HEK293T (cell line): ENCODE data around the gene CA10.

Experiments
- CTCF ChIA-PET: fragments of 350-600 bp; formaldehyde crosslinking; extraction: SDS; loops from one replicate; lab custom pipeline; 2021; ENCODE audit warnings: antibody characterized with exemption, inconsistent platforms; lab: Yijun Ruan, JAX
- POLR2A ChIA-PET: fragments of 350-600 bp; formaldehyde crosslinking; extraction: SDS; loops from one replicate; lab custom pipeline; 2020; ENCODE audit warnings: antibody characterized with exemption, inconsistent platforms; lab: Yijun Ruan, JAX
- DNase-seq: peaks from one replicate; pipeline ENCODE4 v3.0.0; 2012; ENCODE audit warnings: mixed read lengths; ENCODE audit errors: extremely low spot score
- ARNT ChIP-seq: fragments of 450-650 bp; IDR thresholded peaks from 2 replicates; pipeline ENCODE4 v1.6.1; 2017; ENCODE audit warnings: mild to moderate bottlenecking
- BHLHE40 ChIP-seq: fragments of 450-650 bp; IDR thresholded peaks from 2 replicates; pipeline ENCODE4 v1.6.1; 2016; ENCODE audit warnings: mild to moderate bottlenecking, moderate library complexity, borderline replicate concordance
- CTBP1 ChIP-seq: fragments of 450-650 bp; IDR thresholded peaks from 2 replicates; pipeline ENCODE4 v1.6.1; 2016; ENCODE audit warnings: borderline replicate concordance
- ELF4 ChIP-seq: fragments of 450-650 bp; IDR thresholded peaks from 2 replicates; pipeline ENCODE4 v1.6.1; 2017; ENCODE audit warnings: antibody characterized with exemption
- FOXA1 ChIP-seq: fragments of 450-650 bp; IDR thresholded peaks from 2 replicates; pipeline ENCODE4 v1.6.1; 2016; ENCODE audit warnings: mild to moderate bottlenecking
- FOXK2 ChIP-seq: fragments of 450-650 bp; IDR thresholded peaks from 2 replicates; pipeline ENCODE4 v1.6.1; 2016; ENCODE audit warnings: mild to moderate bottlenecking
- FOXM1 ChIP-seq: fragments of 450-650 bp; IDR thresholded peaks from 2 replicates; pipeline ENCODE4 v1.6.1; 2017; ENCODE audit warnings: mild to moderate bottlenecking, borderline replicate concordance
- HDGF ChIP-seq: fragments of 450-650 bp; IDR thresholded peaks from 2 replicates; pipeline ENCODE4 v1.6.1; 2017; ENCODE audit warnings: antibody characterized with exemption, borderline replicate concordance
- L3MBTL2 ChIP-seq: fragments of 450-650 bp; conservative IDR thresholded peaks from 2 replicates; pipeline ENCODE4 v1.6.1; 2016; ENCODE audit warnings: mild to moderate bottlenecking
- LEF1 ChIP-seq: fragments of 450-650 bp; IDR thresholded peaks from 2 replicates; pipeline ENCODE4 v1.6.1; 2017; ENCODE audit warnings: mild to moderate bottlenecking, borderline replicate concordance
- NFRKB ChIP-seq: fragments of 450-650 bp; IDR thresholded peaks from 2 replicates; pipeline ENCODE4 v1.6.1; 2016; ENCODE audit warnings: mild to moderate bottlenecking, moderate library complexity
- PKNOX1 ChIP-seq: fragments of 450-650 bp; IDR thresholded peaks from 2 replicates; pipeline ENCODE4 v1.6.1; 2016
- SP1 ChIP-seq: fragments of 450-650 bp; IDR thresholded peaks from 2 replicates; pipeline ENCODE4 v1.6.1; 2017
- SUZ12 ChIP-seq: fragments of 450-650 bp; IDR thresholded peaks from 2 replicates; pipeline ENCODE4 v1.6.1; 2016; ENCODE audit warnings: mild to moderate bottlenecking
- TARDBP ChIP-seq: fragments of 450-650 bp; IDR thresholded peaks from 2 replicates; pipeline ENCODE4 v1.6.1; 2016
- ZNF384 ChIP-seq: fragments of 450-650 bp; IDR thresholded peaks from 2 replicates; pipeline ENCODE4 v1.6.1; 2016

Gene CA10

DNA sequence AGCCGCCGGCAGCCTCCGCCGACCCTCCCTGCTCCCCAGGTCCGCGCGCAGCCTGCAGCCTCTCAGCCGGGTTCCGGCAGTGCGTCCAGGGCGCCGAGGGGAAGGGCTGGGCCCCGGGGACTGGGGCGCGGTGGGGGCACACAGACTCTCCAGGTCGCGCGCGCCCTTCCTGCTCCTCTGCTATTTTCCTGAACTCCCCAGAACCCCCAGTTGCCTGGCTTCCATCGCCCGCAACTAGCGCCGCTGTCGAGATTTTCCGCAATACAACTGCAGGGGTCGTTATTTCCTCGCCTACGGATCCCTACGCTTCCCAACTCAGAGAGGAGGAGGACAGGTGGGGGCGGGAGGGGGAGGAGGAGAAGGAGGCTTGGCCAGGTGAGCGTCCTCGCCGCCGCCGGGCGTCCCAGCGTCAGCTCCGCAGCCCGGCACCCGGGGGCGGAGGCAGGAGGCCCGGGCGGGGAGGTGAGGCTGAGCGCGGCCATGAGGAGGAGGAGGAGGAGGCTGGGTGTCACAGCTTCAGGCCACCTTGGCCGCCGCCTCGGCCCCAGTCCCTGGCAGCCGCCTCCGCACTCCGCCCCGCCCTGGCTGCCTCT, at the start of gene CA10:
TSS of gene CA10 (minus strand) at position 265 of the 593 bp plus-strand sequence.
- DNase-seq: no peak
- CTCF ChIA-PET: no interaction called here
- TF ChIP-seq NFRKB (no peak), CTBP1 (no peak), BHLHE40 (no peak), SUZ12 (no peak), LEF1 (no peak), SP1 (no peak), TARDBP (no peak), ZNF384 (no peak), L3MBTL2 (no peak), HDGF (no peak), FOXM1 (no peak), ARNT (no peak), FOXA1 (no peak), FOXK2 (no peak), ELF4 (no peak), PKNOX1 (no peak)
- POLR2A ChIA-PET: no interaction called here

- CTCF ChIA-PET: no interaction called here
- POLR2A ChIA-PET: no interaction called here
- TF ChIP-seq ZNF384 (no peak), TARDBP (no peak), ARNT (no peak), FOXK2 (no peak), LEF1 (no peak), PKNOX1 (no peak), NFRKB (no peak), BHLHE40 (no peak), FOXM1 (no peak), ELF4 (no peak), FOXA1 (no peak), CTBP1 (no peak), L3MBTL2 (no peak), HDGF (no peak)
- no peak for DNase-seq
These were observed 49.3 kb upstream of the CA10 start for GRCh38 chr17:52207796-52208195.

GRCh38 chr17:52202520-52203080, 44.1 kb upstream of the CA10 start:
- CTCF ChIA-PET: no interaction called here
- no peak for DNase-seq
- TF ChIP-seq FOXK2 (no peak), FOXM1 (no peak), CTBP1 (no peak), LEF1 (no peak), FOXA1 (no peak), SUZ12 (no peak), SP1 (no peak), BHLHE40 (no peak), ELF4 (no peak), PKNOX1 (no peak), L3MBTL2 (no peak), ARNT (no peak), ZNF384 (no peak), NFRKB (no peak), TARDBP (no peak), HDGF (no peak)
- POLR2A ChIA-PET: no interaction called here

- CTCF ChIA-PET: interaction anchor here (0.5 to 0.6 kb wide), 2 partner anchors 14 to 318 kb away, joined by 3 read pairs; no protein-coding TSS in a partner anchor
- POLR2A ChIA-PET: no interaction called here
- TF ChIP-seq HDGF (no peak), FOXM1 (no peak), ELF4 (no peak), ZNF384 (no peak)
- no peak for DNase-seq
These were observed 43.4 kb upstream of the CA10 start for GRCh38 chr17:52201767-52202519.

GRCh38 chr17:52191491-52191890, 33.0 kb upstream of the CA10 start:
- ChIA-PET CTCF (no interaction called here), POLR2A (no interaction called here)
- TF ChIP-seq FOXM1 (no peak), HDGF (no peak), BHLHE40 (no peak), TARDBP (no peak), FOXK2 (no peak), SUZ12 (no peak), CTBP1 (no peak), NFRKB (no peak), ARNT (no peak), PKNOX1 (no peak), L3MBTL2 (no peak), ELF4 (no peak), FOXA1 (no peak), LEF1 (no peak), ZNF384 (no peak), SP1 (no peak)
- DNase-seq: no peak
